BJ (cell line): ENCODE results near the gene MCM5. TPM values are rescaled to one million over a fixed set of nuclear protein-coding genes. Genes with fewer than 3 reads are reported as not detected.

ENCODE experiments used
- CTCF ChIA-PET: fragments of 350-600 bp; formaldehyde crosslinking; extraction: SDS; loops from one replicate; lab custom pipeline; 2021; ENCODE audit warnings: antibody characterized with exemption, inconsistent platforms; lab: Yijun Ruan, JAX
- POLR2A ChIA-PET: fragments of 300-600 bp; sonication (Branson Sonifier 250); formaldehyde crosslinking; extraction: SDS; loops from one replicate; lab custom pipeline; 2021; ENCODE audit warnings: antibody characterized with exemption; lab: Charles Lee
- DNase-seq: peaks from one replicate; pipeline ENCODE4 v3.0.0-alpha.2; 2011; ENCODE audit warnings: low read depth
- H3K27me3 ChIP-seq: 2 replicates; pipeline ENCODE4 v1.6.0; 2011; ENCODE audit warnings: low read length; ENCODE audit not compliant: control insufficient read depth, insufficient read depth
- H3K36me3 ChIP-seq: 2 replicates; pipeline ENCODE4 v1.5.1; 2011; ENCODE audit warnings: low read length; ENCODE audit not compliant: control insufficient read depth, insufficient read depth
- H3K4me3 ChIP-seq: 2 replicates; pipeline ENCODE4 v1.5.1; 2011; ENCODE audit warnings: low read depth, mild to moderate bottlenecking, control low read depth, low read length
- CTCF ChIP-seq: IDR thresholded peaks from 2 replicates; pipeline ENCODE4 v1.5.1; 2011; ENCODE audit warnings: low read depth, mild to moderate bottlenecking, control low read depth, inconsistent platforms, low read length, moderate library complexity; ENCODE audit not compliant: insufficient read depth
- polyA plus RNA-seq: library from polyadenylated mRNA; depleted of rRNA; stranded (reverse); fragments of >200 nt; gene quantifications from 2 replicates; pipeline ENCODE4 v1.2.3, GENCODE V29; 2011

MCM5 gene
- polyA plus RNA-seq, 1 experiment = 34.6 TPM

GRCh38 chr22:35404176-35404575 lies 4.2 kb downstream of the MCM5 start:
- DNase-seq = no peak
- Histone ChIP-seq H3K36me3 (peaks cover 6% of the 10 kb centered on the region; the same call in 1 of the 2 replicates), H3K27me3 (no peaks in the 10 kb centered on the region), H3K4me3 (no peak overlapping the region)
- CTCF ChIA-PET = interaction anchor here (1.0 to 1.2 kb wide), 2 partner anchors 27 to 53 kb away, joined by 4 read pairs; no protein-coding TSS in a partner anchor
- TF ChIP-seq CTCF = no peak
- POLR2A ChIA-PET = interaction anchor here (0.6 kb wide), 3 partner anchors 9 to 951 kb away, joined by 4 to 10 read pairs (median 4); no protein-coding TSS in a partner anchor

GRCh38 chr22:35406443-35406842 lies 6.5 kb downstream of the MCM5 start:
- ChIA-PET CTCF (interaction anchor here (1.5 kb wide), 1 partner anchor 24 kb away, joined by 3 read pairs; no protein-coding TSS in a partner anchor), POLR2A (no interaction called here)
- TF ChIP-seq CTCF = no peak
- no peak overlapping the region for H3K4me3 ChIP-seq
- DNase-seq = no peak
- peaks cover 7% of the 10 kb centered on the region for H3K36me3 ChIP-seq
- H3K27me3 ChIP-seq = no peaks in the 10 kb centered on the region

GRCh38 chr22:35407362-35407761 lies 7.4 kb downstream of the MCM5 start:
- peaks cover 7% of the 10 kb centered on the region for H3K36me3 ChIP-seq
- POLR2A ChIA-PET = no interaction called here
- CTCF ChIA-PET = interaction anchor here (1.1 to 1.5 kb wide), 2 partner anchors 21 to 23 kb away, joined by 3 read pairs; no protein-coding TSS in a partner anchor
- DNase-seq = no peak
- H3K4me3 ChIP-seq = no peak overlapping the region
- no peak for TF ChIP-seq CTCF
- no peaks in the 10 kb centered on the region for H3K27me3 ChIP-seq

- Histone ChIP-seq H3K27me3 (no peaks in the 10 kb centered on the region), H3K36me3 (peaks cover 11% of the 10 kb centered on the region), H3K4me3 (no peak overlapping the region)
- ChIA-PET CTCF (interaction anchor here (0.6 to 1.6 kb wide), 5 partner anchors 9 to 59 kb away, joined by 3 to 4 read pairs (median 3); no protein-coding TSS in a partner anchor), POLR2A (no interaction called here)
- TF ChIP-seq CTCF = no peak
- no peak for DNase-seq
These were observed 10.1 kb downstream of the MCM5 start for GRCh38 chr22:35409783-35410662.

GRCh38 chr22:35410663-35411034 lies 10.7 kb downstream of the MCM5 start:
- H3K36me3 ChIP-seq = peaks cover 11% of the 10 kb centered on the region
- TF ChIP-seq CTCF = no peak
- no peaks in the 10 kb centered on the region for H3K27me3 ChIP-seq
- no peak for DNase-seq
- ChIA-PET POLR2A (no interaction called here), CTCF (interaction anchor here (0.6 to 1.5 kb wide), 3 partner anchors 9 to 20 kb away, joined by 3 to 4 read pairs (median 4); no protein-coding TSS in a partner anchor)
- no peak overlapping the region for H3K4me3 ChIP-seq
